DMS79 (cell line): ENCODE measurements around the gene C11orf16.
"Not testable (repeated sequence)": the region's sequence is repeated elsewhere in the genome, so short reads cannot be mapped to it uniquely, and the experiment has no call there.

Source experiments
- DNase-seq: peaks from one replicate; lab custom pipeline; 2025; lab: John Stamatoyannopoulos, UW

Gene C11orf16

DNA sequence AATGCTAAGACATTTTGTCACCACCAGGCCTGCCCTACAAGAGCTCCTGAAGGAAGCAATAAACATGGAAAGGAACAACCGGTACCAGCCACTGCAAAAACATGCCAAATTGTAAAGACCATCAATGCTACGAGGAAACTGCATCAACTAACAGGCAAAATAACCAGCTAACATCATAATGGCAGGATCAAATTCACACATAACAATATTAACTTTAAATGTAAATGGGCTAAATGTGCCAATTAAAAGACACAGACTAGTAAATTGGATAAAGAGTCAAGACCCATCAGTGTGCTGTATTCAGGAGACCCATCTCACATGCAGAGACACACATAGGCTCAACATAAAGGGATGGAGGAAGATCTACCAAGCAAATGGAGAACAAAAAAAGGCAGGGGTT is 41.6 kb downstream of the C11orf16 start:
- DNase-seq: not testable (repeated sequence)

- no peak for DNase-seq
Observed at GRCh38 chr11:8886322-8886721, 46.4 kb downstream of the C11orf16 start.

DNA sequence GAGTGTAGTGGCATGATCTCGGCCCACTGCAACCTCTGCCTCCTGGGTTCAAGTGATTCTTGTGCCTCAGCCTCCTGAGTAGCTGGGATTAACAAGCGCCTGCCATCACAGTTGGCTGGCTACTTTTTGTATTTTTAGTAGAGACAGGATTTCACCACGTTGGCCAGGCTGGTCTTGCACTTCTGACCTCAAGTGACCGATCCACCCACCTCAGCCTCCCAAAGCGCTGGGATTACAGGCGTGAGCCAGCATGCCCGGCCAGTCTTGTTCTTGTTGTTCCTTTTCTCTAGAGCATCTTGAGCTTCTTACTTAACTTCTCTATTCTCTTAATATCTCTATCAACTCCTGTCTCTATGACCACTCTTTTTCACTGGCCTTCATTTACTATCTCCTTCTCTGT is 51.2 kb downstream of the C11orf16 start:
- not testable (repeated sequence) for DNase-seq

DNA sequence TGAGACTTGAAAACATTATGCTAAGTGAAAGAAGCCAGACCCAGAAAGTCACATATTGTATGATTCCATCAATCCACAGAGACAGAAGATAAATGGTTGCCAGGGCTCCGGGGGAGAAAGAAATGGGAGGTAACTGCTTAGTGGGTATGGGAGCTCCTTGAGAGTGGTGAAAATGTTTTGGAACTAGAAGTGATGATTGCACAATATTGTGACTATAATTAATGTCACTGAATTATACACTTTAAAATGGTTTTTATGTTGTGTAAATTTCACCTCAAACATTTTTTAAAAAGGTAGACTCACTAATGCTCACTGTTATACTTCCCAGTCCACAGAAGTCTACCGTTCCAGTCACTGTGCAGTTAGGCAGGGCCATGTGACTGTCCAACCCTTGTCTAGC is 54.0 kb downstream of the C11orf16 start:
- DNase-seq: no peak

DNA sequence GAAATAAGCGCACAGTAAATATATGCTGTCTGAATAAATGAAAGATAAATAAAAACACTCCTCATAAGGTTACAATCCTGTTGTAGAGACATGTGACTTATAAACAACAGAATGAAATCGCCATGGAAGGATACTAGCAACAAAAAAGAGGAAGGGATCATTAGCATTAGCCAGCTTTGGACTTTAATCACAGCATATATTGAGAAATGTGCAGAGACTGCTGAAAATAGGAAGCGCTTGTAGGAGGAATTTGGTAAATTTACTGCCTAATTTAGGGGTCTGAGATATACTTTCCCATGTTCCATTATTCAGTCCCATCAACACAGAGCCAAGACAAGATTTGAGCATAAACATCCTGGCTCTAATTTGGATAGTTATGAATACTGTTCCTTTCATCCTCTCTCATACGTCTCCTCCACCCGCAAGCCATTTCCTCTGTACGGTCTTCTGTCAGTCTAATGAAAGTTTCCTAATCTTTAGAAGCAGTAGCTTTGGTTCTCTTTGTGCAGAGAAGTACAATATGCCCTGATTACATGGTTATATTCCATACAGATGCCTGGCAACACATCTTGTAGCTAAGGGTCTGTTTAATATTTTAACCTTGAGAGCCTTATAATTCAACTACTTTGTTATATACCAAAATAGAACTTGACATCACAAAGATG is 58.9 kb downstream of the C11orf16 start:
- DNase-seq: no peak

DNA sequence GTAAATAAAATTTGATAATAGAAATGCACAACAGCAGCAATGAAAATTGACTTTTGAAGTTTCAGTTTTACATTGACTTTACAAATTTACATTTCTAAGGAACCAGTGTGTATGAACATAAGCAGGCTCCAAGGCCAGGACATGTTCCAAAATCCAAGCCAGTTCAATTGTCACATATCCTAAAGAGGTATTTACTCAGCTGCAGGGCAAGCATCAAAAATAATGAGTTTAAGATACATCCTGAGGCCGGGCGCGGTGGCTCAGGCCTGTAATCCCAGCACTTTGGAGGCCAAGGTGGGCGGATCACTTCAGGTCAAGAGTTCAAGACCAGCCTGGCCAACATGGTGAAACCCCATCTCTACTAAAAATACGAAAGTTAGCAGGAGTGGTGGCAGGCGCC is 60.8 kb downstream of the C11orf16 start:
- DNase-seq: no peak

- peak; percentile 43 for DNase-seq
Observed at GRCh38 chr11:8871171-8871775, 61.5 kb downstream of the C11orf16 start.

- peak; percentile 47 for DNase-seq
Observed at GRCh38 chr11:8870411-8871170, 62.2 kb downstream of the C11orf16 start.
